Raji (cell line): ENCODE measurements around the gene ABHD17A.

Experiments
- POLR2A ChIP-seq: IDR thresholded peaks from 2 replicates; pipeline ENCODE4 v1.6.1; 2011; ENCODE audit warnings: low read depth, low read length, control low read depth; ENCODE audit not compliant: insufficient read depth

ABHD17A gene

DNA sequence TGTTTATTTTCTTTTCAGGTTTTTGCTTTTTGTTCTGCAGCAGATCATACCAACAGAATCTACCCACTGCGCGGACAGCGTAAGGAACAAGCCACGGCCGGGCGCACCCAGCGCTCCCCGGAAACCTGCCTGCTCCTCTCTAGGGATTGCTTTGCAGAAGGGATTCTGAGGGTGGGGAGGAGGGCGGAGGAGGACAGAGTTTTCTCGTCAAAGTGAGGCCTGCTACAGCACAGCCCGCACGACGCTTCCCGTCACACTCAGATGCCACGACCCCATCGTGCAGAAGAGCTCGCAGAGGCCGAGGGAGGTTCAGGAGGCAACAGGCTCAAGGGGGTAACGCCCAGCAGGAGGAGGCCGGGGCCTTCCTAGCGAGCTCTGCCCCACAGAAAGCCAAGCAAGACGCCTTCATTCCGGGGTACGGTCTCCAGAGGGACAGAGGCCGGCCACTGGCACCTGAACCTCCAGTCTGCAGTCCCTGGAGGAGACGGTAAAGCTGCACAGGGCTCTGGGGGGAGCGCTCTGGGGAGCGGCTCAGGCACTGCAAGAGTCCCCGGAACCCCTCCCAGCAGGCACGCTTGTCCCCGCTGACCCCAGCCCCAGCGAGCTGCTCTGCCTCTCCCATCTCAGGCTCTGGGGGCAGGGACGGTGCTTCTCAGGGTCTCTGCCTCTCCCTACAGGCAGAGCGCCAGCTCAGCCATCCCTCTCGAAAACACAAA is 43.9 kb downstream of the ABHD17A start:
- TF ChIP-seq POLR2A: no peak

DNA sequence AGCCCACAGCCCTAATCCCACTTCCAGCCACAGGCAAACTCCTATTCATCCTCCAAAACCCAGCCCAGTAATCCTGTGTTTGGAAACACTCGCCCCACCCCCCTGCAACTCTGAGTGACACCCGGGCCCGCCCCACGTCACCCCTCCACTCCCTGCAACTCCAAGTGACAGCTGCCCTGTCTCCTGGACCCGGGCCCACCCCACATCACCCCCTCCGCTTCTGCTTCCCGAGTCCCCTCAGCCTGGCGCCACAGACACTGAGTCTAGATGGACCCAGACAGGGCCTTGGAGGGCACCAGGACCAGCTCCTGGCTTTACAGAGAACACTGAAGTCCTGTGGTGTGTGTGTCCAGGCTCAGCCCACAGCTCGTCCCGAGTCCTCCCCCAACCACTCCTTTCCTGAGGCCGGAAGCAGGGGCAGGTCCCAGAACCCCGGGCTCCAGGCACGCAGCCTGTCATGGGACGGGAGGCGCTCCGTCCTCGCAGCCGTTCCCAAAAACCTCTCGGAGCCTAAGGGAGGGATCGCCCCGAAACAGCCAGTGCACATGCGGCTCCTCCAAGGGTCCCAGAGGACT is 44.7 kb downstream of the ABHD17A start:
- TF ChIP-seq POLR2A: no peak

DNA sequence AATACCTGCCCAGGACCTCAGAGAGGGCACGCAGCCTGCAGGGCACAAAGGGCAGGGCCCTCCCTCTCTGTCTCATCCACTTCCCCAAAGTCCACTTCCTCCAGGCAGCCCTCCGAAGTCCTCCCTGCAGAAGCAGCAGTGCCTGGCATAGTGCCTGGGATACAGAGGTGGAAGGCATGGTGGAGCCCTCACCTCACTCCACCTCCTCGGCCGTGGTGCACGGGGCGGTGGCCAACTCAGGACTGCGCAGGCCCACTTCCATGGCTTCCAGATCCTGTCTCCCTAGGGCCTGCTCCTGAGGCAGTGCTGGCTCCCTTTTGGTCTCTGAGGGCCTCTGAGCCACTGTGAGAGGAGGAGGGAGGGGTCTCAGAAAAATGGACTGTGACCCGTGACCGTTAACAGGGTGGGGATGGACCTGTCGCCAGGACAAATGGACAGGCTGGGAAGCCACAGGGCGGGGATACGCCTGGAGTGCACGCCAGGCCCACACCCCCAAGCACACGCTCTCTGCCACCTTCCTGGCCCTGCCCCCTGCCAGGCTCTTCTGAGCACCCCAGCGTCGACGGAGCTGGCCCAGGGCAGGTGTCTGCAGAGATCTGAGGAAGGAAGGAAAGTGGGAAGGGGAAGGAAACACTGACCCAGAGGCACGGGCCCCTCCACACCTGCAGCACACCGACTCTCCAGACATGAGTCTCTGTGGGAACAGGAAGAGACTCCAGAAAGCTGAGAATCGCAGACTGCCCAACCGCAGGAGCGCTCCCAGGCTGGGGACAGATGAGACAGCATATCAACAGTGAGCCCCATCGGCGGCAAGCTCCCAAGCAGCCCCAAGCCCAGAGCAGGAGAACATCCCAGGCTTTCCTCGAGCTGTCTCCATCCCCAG is 45.4 kb downstream of the ABHD17A start:
- TF ChIP-seq POLR2A: no peak

DNA sequence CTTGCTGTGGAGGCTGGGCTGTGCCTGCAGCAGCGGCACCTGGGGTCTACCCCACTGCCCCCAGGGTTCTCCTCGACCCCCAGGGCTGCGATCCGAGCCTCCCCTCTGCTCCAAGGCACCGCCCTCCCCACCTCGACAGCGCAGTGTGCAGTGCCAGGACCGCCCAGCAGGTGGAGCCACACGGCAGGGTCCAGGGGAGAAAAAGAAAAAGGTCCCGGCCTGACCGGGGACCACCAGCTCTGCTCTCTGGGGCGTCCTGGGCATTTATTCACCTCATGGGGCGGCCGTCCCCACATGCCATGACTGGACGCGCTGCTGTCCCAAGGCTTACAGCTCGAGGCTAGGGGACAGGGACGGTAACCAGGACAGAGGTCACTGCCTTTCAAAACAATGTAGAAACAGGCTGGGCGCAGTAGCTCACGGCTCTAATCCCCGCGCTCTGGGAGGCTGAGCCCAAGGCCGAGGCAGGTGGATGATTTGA is 47.6 kb downstream of the ABHD17A start:
- no peak for TF ChIP-seq POLR2A

DNA sequence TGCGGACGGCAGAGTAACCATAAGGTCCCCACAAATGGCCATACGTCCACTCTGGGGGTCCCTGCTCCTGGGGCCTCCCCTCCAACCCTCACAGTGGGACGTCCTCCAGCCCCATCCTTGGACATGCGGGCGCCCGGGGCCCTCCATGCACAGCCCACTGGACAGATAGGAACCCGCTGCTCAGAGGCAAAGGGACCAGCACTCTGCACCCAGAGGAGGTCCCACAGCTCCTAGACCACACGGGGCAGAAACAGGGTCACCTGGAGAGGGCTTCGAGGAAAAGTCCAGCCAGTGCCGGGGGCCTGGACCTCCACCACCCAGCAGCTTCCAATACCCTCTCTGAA is 48.1 kb downstream of the ABHD17A start:
- TF ChIP-seq POLR2A: no peak

DNA sequence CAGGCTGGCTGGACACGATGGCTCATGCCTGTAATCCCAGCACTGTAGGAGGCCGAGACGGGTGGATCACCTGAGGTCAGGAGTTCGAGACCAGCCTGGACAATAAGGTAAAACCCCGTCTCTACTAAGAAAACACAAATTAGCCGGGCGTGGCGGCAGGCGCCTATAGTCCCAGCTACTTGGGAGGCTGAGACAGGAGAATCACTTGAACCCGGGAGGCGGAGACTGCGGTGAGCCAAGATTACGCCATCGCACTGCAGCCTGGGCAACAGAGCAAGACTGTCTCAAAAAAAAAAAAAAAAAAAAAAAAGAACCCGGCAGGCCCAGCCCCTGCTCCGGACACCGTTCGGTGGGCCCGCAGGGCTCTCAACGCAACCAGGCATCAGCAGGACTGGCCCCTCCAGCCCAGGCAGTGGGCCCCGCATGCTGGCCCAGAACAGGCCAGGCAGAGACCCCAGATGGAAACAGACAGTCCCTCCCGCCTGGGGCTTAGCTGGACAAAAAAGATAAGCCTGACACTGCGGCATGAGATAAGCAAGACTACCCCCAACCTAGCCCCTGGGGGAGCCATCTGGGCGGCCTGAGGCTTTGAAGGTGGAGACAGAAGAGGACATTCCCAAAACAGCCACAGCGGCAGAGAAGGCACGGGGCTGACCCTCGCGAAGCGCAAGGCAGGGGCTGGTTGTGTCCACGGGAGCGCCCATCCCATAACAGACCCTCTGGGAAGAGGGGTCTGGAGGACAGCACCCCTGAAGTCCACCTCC is 48.7 kb downstream of the ABHD17A start:
- no peak for TF ChIP-seq POLR2A

DNA sequence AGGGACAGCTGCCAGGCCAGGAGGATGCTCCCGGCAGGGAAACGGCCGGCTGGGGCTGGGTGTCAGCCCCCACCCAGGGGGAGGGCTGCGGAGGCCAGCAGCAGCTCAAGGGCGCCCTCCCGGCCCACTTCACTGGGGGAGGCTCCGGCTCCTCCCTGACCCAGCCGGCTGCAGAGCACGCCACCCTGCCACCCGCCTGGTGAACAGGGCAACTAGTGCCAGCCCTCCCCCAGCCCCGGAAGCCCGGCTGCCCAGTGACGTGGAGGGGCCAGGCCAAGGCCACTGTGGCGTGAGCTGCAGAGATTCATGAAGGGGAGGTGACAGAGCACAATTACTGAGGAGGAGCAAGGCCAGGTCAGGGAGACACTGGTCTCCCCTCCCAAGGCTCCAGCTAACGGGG is 51.8 kb downstream of the ABHD17A start:
- TF ChIP-seq POLR2A: no peak

DNA sequence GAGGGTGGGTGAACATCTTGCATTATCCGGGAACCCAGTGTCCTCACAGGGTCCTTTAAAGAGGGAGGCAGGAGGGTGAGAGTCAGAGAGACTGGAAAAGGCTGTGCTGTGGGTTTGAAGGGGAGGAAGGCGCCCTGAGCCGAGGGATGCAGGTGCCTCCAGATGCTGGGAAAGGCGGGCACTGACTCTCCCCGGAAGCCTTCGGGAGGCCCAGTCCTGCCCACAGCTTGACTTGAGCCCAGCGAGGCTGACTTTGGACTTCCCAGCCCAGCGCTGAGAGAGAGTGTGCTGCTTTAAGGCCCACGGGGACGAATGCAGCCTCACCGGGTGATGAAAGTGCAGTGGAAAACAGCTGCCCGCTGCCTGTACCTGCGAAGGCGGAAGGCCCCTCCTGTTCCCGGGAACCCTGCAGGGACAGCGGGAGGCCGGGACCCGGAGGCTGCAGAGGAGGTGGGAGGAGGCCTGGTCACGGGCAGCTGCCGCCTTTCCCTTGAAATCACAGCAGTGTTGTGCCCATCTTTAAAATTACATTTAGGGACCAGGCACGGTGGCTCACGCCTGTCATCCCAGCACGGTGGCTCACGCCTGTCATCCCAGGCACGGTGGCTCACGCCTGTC is 53.1 kb downstream of the ABHD17A start:
- no peak for TF ChIP-seq POLR2A

DNA sequence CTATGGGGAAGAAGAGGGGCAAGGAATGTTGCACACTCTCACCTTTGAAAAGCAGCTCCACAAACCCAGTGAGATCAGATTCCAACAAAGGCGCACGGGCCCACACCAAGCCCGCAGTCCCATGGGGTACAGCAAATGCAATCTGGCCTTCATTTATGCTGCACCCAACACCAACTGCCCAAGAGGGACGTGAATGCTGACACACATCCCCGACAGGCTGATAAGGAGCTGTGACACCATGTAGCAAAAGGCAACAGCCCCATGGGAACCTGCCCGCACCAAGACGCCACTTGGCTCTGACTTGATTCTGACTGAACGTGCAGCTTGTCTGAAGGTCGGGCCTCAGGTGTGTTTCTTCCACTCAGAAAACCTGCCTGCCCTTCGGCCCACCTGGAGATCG is 54.3 kb downstream of the ABHD17A start:
- TF ChIP-seq POLR2A: no peak

DNA sequence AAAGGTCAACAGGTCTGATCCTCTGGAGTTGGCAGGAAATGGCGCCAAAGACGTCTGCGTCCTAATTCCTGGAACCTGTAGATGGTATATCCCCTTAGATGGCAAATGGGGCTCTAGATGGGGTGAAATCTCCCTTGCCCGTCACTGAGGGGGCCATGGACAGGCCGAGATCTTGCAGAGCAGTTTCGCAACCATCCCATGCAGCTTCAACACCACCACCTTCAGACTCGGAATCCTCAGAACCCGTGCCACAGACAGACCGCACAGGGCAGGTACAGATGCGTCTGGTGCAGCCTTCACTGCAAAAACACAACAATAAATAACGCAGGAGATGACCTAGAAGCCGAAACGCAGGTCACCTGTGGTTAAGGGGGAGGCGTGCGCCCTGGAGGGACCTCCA is 54.7 kb downstream of the ABHD17A start:
- no peak for TF ChIP-seq POLR2A

DNA sequence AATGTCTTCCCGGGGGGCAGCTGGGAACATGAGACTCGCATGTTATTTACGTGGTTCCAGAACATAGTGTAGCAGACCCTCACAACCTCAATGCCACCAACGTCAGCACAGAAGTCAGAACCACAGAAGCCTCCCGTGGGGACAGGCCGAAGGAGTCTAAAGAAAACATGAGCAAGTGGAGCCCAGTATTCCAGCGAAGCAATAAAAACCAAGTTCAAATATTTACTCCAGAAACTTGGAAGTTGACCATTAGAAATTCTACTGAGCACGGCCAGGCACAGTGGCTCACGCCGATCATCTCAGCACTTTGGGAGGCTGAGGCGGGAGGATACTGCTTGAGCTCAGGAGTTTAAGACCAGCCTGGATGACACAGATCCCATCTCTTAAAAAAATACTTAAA is 55.3 kb downstream of the ABHD17A start:
- no peak for TF ChIP-seq POLR2A

DNA sequence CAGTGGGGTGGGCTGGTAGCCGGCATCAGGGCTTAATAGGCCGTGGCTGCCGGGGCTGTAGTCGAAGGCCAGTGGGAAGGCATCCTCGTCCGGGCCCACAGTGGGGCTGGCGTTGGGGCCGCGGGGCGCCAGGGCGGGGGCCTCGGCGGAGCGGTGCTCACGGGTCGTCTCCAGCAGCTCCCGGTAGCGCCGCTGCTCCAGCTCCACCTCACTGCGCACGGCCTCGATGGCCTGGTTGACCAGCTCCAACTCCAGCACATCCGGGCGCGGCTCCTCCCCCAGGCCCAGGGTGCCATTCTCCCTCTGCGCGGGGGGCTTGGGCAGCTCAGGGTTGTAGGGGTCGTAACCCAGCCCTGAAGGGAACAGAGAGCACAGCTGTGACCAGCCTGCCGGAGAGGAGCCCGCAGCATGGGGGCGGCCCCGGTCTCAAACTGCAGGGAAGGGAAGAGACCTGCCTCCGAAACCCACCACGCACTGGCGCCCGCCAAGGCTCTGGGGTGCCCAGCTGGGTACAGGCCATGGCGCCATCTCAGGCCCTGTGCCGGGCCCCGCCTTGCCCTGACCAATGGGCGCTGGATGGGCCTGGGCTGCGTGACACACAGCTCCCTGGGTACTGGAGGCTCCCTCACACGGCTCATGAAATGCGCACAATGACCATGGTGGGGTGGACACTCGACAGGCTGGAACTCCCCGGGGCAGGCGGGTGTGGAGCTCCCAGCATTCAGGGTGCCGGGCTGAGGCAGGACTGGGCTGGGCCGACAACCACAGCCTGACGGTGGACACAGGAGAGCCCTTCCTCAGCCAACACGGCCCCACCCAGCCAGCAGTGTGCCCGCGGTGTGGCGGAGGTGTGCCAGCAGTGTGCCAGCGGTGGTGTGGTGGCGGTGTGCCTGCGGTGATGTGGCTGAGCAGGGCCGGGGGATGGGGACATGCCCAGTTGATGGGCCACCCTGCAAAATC is 56.7 kb downstream of the ABHD17A start:
- TF ChIP-seq POLR2A: no peak

DNA sequence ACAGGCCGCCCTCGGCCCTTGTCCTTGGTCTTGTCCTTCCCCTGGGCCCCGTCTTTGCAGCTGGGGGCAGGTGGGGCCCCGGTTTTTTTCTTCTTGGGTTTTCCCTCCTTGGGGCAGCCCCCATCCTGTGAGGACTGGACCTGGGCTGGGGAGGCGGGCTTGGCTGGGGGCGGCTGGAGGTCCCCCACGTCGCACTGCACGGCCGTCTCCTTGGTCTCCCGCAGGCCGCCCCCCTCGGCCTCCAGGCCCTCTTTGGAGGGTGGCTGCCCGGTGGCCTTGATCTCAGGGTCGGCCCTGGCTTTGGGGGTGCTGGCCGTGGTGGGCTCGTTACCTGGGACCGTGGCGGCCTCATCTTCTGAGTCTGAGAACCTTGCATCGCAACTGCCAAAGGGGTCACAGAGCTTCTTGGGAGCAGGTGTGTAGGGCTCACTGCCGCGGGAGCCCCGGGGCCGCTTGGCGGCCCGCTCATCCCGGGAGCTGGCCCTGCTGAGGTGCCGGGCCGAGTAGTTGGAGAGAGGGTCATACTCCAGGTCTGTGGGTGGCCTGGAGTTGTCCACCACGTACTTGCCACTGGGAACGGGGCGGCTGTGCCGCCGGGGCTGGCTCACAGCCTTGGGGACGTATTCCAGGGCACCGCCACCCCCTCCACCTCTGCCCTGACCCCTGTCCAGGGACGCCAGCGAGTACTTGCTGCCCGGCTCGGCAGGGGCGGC is 57.6 kb downstream of the ABHD17A start:
- TF ChIP-seq POLR2A: no peak
